ENCODE measurements around the gene COG7.

GRCh38 chr16:23423496-23424049, 29.4 kb downstream of the COG7 start:
- TF ChIP-seq, protein P1, sequence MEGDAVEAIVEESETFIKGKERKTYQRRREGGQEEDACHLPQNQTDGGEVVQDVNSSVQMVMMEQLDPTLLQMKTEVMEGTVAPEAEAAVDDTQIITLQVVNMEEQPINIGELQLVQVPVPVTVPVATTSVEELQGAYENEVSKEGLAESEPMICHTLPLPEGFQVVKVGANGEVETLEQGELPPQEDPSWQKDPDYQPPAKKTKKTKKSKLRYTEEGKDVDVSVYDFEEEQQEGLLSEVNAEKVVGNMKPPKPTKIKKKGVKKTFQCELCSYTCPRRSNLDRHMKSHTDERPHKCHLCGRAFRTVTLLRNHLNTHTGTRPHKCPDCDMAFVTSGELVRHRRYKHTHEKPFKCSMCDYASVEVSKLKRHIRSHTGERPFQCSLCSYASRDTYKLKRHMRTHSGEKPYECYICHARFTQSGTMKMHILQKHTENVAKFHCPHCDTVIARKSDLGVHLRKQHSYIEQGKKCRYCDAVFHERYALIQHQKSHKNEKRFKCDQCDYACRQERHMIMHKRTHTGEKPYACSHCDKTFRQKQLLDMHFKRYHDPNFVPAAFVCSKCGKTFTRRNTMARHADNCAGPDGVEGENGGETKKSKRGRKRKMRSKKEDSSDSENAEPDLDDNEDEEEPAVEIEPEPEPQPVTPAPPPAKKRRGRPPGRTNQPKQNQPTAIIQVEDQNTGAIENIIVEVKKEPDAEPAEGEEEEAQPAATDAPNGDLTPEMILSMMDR (IDR thresholded peaks at IDR 0.05; ENCODE audit: low read depth, low read length, poor library complexity, severe bottlenecking), result no peak
- no peak for TF ChIP-seq EZH2phosphoT487 (IDR thresholded peaks at IDR 0.05; ENCODE audit: borderline replicate concordance, low read length)

Data from DOHH2 (cell line).